HG03354 (cell line): ENCODE results near the gene MEFV.
"Not testable (repeated sequence)": the region's sequence is repeated elsewhere in the genome, so short reads cannot be mapped to it uniquely, and the experiment has no call there.

Source experiments
- ATAC-seq: cut with Tn5 transposase; IDR thresholded peaks from one replicate; pipeline ENCODE4 v1.9.1; 2021; ENCODE audit warnings: mild to moderate bottlenecking; ENCODE audit not compliant: unreplicated experiment, poor library complexity, severe bottlenecking

MEFV gene

DNA sequence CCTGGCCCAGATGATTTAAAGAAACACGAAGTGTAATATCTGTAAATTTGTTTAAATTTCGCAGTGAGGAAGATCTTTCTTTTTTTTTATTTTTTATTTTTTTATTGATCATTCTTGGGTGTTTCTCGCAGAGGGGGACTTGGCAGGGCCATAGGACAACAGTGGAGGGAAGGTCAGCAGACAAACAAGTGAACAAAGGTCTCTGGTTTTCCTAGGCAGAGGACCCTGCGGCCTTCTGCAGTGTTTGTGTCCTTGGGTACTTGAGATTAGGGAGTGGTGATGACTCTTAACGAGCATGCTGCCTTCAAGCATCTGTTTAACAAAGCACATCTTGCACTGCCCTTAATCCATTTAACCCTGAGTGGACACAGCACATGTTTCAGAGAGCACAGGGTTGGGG lies 14.3 kb upstream of the MEFV start:
- ATAC-seq: not testable (repeated sequence)

GRCh38 chr16:3268294-3268693 lies 11.9 kb upstream of the MEFV start:
- ATAC-seq: no peak

DNA sequence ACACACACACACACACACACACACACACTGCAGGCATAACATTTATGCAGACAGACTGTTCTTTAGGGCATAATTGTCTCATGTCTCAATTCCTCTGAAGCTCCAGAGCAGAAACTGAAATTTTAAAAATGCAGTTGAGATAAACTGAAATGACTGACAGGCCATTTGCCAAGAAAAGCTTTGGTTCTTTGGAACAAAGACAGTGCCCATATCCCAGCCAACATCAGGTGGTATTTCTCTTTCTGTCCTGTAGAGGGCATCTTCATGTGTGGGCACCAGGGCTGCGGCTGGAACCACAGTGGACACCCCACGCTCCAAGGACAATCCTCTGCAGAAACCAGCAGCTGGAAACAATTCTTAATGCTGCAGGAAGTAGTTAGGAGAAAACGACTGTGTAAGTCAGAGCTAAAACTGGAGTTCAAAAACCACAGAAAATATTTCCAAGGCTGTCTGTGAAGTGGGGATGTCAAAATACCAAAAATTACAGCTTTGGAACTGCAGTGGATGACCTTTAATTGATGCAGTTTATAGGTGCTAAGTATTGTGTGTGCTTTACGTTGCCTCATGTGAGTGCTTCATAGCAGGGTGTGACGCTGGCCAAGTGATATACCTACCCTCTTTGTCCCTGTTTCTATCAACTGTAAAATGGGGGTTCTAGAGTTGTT lies 10.6 kb upstream of the MEFV start:
- ATAC-seq: no peak

- peak; percentile 77 for ATAC-seq
These were observed 8.0 kb upstream of the MEFV start for GRCh38 chr16:3264137-3265036.

GRCh38 chr16:3262517-3262916 lies 6.1 kb upstream of the MEFV start:
- no peak for ATAC-seq

- ATAC-seq: no peak
These were observed 3.4 kb upstream of the MEFV start for GRCh38 chr16:3259836-3260235.

DNA sequence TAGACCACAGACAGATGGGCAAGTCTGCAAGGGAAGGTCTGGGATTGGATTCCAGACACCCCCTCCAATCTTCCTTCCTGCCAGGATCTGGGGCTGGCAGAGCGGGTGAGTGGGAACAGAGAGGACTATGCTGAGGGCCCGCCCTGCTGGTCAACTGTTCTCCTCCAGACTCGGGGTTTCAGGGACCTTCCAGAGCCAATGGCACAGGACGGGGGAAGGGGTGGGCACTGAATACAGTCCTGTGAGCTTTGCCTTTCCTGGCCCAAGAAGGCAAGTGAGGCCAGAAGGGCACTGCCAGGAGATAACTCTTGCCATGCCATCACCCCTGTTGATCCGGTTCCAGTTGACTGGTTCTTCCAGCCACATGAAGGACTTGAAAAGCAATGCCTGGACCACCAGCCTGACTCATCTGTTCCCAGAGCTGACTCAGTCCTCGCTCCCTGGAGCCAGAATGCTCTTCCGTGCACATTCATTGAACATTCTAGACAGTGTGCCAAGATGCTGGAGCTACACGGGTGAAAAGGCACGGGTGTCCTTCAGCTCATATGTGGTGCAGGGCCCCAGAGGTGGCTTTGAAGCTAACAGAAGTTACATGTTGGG lies 533 bp upstream of the MEFV start:
- ATAC-seq: no peak

- no peak for ATAC-seq
These were observed 2.1 kb downstream of the MEFV start for GRCh38 chr16:3254309-3254708.

DNA sequence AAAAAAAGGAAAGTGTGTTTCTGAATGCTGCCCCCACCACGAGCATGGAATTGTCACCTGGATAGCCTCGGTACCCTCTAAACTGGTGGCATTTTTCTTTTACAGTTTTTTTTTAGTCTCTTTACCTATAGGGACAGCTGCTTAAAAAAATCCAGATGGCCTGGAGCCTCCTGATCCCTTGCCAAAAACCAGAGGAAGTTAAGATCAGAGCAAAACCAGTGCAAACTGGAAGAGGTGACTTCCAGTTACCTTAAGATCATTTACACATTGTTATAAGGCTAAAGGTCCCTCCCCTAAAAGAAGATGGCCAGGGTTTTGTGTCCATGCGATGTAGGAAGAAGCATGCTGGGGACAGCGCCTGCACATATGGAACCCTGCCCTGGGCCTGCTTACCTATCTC lies 3.5 kb downstream of the MEFV start:
- ATAC-seq: no peak

DNA sequence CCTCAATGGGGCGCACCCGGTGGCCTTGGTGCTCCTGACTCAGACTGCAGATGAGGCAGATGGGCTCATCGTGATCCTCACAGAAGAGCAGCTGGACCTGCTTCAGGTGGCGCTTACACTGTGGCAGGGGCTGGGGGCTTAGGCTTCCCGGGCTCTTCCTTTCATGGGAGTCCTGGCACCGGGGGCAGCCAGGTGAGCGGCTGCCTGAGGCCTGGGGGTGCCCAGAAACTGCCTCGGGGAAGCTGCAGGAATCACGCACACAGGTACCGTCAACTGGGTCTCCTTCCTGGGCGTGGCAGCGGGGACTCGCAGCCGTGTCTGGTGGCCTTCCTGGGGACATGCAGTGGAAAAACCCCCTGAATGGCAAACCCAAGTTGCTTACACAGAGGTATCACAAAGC lies 7.0 kb downstream of the MEFV start:
- ATAC-seq: no peak

DNA sequence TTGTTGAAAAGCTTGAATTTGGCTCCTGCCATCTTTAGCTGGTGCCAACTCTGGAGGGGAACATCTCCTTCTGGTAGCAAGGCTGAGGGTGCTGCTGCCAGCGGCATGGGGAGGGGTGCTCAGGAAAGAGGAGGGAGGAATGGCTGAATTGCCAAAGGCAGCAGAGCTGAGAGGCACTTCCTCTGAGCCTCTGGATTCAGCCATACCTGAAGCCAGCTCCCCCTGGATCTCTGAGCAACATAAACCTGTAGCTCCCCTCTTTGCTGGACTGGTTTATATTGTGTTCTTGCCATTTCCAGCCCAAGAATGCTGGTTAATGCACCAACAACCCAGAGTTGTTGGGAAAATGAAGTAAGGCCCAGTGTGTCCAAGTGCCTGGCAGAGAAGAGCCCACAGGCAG lies 7.4 kb downstream of the MEFV start:
- no peak for ATAC-seq

DNA sequence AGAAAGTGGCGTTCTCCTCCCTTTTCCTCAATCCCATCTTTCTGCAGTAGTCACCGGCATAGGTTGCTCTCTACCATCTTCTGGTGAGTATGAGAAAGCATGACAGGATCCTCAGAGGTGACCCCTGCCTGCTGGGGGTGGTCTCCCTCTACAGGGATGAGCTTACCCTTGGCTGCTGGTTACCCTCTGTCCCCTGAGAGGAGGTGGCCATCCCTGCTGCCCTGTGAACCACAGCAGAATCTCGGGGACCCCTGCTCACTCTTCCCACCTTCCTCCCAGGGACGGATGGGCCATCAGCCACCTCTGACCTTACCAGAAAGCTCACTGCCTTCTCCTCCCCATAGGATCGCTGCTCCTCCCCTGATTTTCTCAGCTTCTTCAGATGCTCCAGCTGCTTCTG lies 7.8 kb downstream of the MEFV start:
- no peak for ATAC-seq

DNA sequence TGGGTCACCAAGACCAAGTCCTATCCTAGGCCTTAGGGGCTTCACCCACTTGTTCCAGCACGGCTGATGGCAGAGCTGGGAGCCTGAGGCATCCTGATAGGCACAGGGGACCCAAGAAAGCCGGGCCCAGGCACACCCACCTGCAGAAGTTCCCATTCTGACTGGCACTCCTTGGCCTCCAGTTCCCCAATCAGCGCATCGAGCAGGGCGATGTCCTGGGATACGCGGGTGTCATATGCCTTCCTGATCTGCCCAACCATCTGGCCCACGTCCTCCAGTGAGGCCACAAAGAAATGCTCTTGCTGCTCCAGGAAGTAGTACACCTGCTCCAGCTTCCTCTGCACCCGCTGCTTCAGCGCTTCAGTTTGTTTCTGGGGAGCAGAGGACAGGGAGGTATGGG lies 9.6 kb downstream of the MEFV start:
- no peak for ATAC-seq

DNA sequence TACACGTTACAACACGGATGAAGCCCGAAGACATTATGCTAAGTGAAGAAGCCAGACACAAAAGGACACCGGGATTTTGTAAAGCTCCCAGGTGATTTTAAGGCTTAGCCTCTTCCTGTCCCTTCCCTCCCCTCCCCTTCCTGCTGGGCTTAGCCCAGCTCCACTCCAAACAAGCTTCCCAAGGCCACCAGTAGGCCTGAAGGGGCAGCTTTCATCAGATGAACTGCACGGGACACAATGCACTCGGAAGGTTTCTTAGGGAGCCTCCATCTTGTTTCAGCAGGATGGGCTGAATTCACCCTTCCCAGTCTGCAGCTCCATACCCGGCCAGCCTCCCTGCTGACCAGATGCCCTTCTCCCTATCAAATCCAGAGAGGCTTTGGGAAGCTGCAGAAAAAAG lies 10.4 kb downstream of the MEFV start:
- no peak for ATAC-seq

DNA sequence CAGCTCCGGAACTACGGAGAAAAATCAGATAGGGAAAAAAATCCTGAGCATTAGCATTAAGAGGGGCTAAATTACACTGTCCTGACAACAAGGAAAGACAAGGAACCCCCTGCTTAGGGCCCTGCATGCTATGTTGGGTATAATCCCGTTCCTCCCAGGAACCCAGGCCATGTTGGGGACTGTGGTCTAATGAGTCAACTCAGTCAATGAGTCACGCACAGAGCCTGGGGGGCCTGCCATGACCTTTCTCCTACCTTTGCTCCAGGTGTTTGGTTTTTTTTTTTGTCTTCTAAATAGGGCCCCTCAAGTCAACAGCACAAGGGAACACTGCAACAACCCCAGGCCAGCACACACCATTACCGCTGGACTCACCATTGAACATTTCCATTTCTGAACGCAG lies 12.6 kb downstream of the MEFV start:
- ATAC-seq: no peak

DNA sequence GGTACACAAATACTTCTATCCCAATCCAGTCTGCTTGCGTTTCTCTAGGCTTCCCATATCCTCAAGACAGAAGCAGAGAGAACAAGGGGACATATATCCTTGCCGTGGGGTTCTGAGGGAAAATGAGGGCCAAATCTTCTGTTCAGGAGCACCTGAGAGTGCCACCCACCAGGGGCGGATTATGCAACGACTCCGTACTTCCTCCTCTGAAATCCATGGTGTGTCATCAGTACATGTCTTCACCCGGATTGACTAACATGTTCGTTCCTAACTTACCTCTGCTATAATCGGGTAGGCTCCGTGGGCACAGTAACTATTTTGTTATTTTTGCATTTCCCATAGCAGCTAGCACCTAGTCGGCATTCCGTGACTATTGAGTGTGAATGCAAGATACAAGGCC lies 13.7 kb downstream of the MEFV start:
- no peak for ATAC-seq

- no peak for ATAC-seq
These were observed 14.7 kb downstream of the MEFV start for GRCh38 chr16:3241761-3242160.

GRCh38 chr16:3235856-3236669 lies 20.4 kb downstream of the MEFV start:
- ATAC-seq: no peak

DNA sequence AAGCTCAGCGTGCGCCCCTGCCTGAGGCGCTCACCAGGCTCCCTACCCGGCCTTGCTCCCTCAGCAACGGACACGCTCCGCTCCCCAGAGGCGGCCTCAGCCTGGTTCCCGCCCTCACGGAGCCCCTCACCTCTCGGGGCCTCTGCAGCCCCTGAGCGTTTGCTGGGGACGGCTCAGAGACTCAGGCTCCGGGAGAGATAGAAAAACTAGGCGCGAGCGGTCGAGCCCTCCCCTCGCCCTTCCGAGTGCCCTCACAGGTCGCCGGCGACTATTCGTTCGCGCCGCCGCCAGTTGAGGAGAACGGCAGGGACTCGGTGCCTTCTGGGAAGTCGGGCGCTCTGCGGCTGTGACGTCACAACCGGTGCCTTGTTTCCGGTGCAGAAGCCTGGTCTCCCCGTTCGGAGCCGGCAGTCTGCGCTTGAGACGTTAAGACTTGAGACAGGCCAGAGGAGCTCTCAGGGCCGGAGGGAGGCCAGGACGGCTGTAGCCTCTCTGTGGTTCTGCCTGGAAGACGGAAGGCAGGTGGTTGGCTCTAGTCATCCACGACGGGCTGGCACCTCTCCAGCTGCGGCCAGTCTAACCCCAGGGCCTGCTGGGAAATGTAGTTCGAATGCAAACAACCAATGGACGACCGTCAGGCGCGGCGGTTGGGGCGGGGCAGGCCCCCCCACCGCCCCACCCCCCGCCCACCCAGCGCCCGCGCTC lies 21.4 kb downstream of the MEFV start, which contains the start of gene ZNF200:
Gene ZNF200, minus strand, starts transcription at position 302 of the 705 bp plus-strand sequence. CDS start 1,403 bp downstream, outside the sequence.
- peak; percentile 93 for ATAC-seq

DNA sequence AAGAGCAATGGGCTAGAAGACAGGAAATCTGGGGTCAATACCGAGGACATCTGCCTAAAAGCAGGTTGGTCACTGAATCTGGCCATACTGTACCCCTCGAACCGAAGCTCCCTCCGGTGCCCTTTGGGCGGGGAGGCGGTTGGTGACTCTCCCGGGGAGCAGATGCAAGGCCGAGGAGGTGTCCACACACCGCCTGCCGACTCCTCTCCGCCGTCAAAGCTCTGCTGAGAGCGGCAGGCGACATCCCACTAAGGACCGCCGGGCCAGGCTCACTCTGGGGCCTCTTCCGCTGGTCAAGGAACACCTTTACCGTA lies 21.9 kb downstream of the MEFV start:
- ATAC-seq: no peak
